ENCODE results near the gene DNAJC5.
"Not testable (repeated sequence)": the region's sequence is repeated elsewhere in the genome, so short reads cannot be mapped to it uniquely, and the experiment has no call there.

DNA sequence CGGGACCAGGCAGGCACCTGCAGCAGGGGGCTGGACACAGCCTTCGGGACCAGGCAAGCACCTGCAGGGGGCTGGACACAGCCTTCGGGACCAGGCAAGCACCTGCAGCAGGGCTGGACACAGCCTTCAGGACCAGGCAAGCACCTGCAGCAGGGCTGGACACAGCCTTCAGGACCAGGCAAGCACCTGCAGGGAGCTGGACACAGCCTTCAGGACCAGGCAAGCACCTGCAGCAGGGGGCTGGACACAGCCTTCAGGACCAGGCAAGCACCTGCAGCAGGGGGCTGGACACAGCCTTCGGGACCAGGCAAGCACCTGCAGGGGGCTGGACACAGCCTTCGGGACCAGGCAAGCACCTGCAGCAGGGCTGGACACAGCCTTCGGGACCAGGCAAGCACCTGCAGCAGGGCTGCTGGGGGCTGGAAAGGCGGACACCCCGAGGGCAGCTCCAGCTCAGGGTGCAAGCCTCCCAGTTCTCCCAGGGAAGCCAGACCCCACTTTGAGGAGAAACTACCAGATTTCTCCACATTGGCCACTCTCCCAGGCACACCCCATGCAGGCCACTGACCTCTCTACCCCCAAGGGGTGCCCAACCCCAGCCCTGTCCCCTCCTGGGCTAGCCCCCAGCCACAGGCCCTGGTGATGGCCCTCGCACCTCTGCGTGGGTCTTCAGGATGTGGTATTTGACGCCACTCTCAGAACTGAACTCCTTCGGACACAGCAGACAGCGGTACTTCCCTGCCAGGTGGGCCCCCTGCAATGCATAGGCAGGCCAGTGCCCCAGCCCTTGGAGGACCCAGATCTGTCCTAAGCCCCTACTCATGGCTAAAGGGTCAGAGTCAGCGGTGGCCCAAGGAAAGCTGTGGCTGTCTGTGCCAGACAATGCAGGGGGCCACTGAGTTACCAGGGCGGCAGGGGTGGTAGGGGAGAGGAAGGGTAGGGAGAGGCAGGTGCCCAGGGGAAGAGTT is 66.0 kb downstream of the DNAJC5 start:
- TF ChIP-seq, protein P1, sequence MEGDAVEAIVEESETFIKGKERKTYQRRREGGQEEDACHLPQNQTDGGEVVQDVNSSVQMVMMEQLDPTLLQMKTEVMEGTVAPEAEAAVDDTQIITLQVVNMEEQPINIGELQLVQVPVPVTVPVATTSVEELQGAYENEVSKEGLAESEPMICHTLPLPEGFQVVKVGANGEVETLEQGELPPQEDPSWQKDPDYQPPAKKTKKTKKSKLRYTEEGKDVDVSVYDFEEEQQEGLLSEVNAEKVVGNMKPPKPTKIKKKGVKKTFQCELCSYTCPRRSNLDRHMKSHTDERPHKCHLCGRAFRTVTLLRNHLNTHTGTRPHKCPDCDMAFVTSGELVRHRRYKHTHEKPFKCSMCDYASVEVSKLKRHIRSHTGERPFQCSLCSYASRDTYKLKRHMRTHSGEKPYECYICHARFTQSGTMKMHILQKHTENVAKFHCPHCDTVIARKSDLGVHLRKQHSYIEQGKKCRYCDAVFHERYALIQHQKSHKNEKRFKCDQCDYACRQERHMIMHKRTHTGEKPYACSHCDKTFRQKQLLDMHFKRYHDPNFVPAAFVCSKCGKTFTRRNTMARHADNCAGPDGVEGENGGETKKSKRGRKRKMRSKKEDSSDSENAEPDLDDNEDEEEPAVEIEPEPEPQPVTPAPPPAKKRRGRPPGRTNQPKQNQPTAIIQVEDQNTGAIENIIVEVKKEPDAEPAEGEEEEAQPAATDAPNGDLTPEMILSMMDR (conservative IDR thresholded peaks at IDR 0.05; ENCODE audit: low read length): not testable (repeated sequence)
- TF ChIP-seq EZH2phosphoT487 (IDR thresholded peaks at IDR 0.05; ENCODE audit: borderline replicate concordance): not testable (repeated sequence)
